Endothelial cell (in vitro differentiated cells): ENCODE data around the gene COL16A1. TPM values are rescaled to one million over a fixed set of nuclear protein-coding genes. Genes with fewer than 3 reads are reported as not detected.

Source experiments
- DNase-seq: peaks from one replicate; pipeline ENCODE4 v3.0.0; 2021; ENCODE audit warnings: low spot score
- H3K27ac Mint-ChIP-seq: one replicate; pipeline ENCODE4 v1.8.0; 2021; ENCODE audit warnings: mixed read lengths, inconsistent platforms; ENCODE audit not compliant: unreplicated experiment
- H3K27me3 Mint-ChIP-seq: one replicate; pipeline ENCODE4 v1.8.0; 2021; ENCODE audit warnings: mild to moderate bottlenecking, moderate library complexity, mixed read lengths, inconsistent platforms; ENCODE audit not compliant: unreplicated experiment
- H3K36me3 Mint-ChIP-seq: one replicate; pipeline ENCODE4 v1.8.0; 2021; ENCODE audit warnings: mild to moderate bottlenecking, low read depth, mixed read lengths, inconsistent platforms; ENCODE audit not compliant: unreplicated experiment
- H3K4me1 Mint-ChIP-seq: one replicate; pipeline ENCODE4 v1.8.0; 2021; ENCODE audit warnings: mild to moderate bottlenecking, mixed read lengths, inconsistent platforms; ENCODE audit not compliant: unreplicated experiment
- H3K4me3 Mint-ChIP-seq: one replicate; pipeline ENCODE4 v1.8.0; 2021; ENCODE audit warnings: mild to moderate bottlenecking, mixed read lengths, inconsistent platforms; ENCODE audit not compliant: unreplicated experiment
- H3K9me3 Mint-ChIP-seq: one replicate; pipeline ENCODE4 v1.8.0; 2021; ENCODE audit warnings: mixed read lengths, inconsistent platforms; ENCODE audit not compliant: unreplicated experiment
- total RNA-seq: library from RNA; stranded (reverse); fragmentation: NEBNext Ultra II Directional; extraction: Animal tissue kit (Norgen Biotek cat#: 25700); gene quantifications from one replicate; pipeline ENCODE4 v1.2.1, GENCODE V29; 2021; ENCODE audit not compliant: unreplicated experiment
- TF ChIP-seq, protein P1 (sequence below): fragments of 200-600 bp; sonication (generic); IDR thresholded peaks from one replicate; pipeline ENCODE4 v1.5.0; 2021; ENCODE audit warnings: antibody characterized with exemption; ENCODE audit not compliant: unreplicated experiment

COL16A1 gene
- total RNA-seq, 1 donor from 2014 or later: 5.3 TPM

DNA sequence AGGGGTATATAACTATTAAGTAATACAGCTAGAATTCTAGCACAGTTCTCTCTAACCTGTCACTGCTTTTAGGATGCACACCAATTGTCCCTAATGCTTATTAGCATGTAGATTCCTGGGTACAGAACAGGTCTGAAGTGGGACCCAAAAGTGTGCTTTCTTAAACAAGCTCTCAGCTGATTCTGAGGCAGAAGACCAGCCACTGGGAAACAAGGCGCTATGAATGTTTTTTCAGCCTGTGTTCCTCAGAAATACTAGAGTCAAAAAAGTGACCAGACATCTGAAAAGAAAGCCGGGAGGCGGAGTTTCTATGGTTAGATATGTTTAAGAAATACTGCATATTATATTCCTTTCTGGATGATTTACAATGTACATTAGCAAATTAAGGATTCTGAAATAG is 60.9 kb downstream of the COL16A1 start:
- Mint-ChIP-seq H3K27me3 (peaks cover 13% of the 10 kb centered on the region), H3K27ac (peak overlapping the region; percentile 28), H3K9me3 (no peaks in the 10 kb centered on the region), H3K4me3 (no peak overlapping the region), H3K36me3 (peaks cover 3% of the 10 kb centered on the region), H3K4me1 (peaks cover 17% of the 10 kb centered on the region)
- DNase-seq: no peak
- TF ChIP-seq, protein P1, sequence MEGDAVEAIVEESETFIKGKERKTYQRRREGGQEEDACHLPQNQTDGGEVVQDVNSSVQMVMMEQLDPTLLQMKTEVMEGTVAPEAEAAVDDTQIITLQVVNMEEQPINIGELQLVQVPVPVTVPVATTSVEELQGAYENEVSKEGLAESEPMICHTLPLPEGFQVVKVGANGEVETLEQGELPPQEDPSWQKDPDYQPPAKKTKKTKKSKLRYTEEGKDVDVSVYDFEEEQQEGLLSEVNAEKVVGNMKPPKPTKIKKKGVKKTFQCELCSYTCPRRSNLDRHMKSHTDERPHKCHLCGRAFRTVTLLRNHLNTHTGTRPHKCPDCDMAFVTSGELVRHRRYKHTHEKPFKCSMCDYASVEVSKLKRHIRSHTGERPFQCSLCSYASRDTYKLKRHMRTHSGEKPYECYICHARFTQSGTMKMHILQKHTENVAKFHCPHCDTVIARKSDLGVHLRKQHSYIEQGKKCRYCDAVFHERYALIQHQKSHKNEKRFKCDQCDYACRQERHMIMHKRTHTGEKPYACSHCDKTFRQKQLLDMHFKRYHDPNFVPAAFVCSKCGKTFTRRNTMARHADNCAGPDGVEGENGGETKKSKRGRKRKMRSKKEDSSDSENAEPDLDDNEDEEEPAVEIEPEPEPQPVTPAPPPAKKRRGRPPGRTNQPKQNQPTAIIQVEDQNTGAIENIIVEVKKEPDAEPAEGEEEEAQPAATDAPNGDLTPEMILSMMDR: no peak

DNA sequence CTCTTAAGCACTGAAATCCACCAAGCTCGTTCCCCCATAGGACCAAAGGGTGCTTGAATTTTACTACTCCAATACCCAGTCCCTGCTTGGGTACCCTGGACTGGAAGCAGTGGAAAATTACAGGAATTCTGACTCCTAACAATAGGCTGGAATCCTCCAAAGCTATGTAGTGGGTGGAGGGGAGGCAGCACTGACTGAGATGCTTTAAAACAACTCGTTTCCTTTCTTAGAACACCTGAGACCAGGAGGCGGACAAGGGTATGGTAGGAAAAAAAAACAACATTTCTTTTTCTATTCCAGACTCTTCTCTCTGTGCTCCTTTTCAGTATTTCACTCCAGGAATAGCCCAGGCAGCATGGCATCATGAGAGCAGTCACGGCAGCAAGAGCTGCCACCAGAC is 61.5 kb downstream of the COL16A1 start:
- H3K9me3 Mint-ChIP-seq: no peaks in the 10 kb centered on the region
- H3K36me3 Mint-ChIP-seq: peaks cover 3% of the 10 kb centered on the region
- H3K4me3 Mint-ChIP-seq: no peak overlapping the region
- peaks cover 13% of the 10 kb centered on the region for H3K27me3 Mint-ChIP-seq
- peaks cover 17% of the 10 kb centered on the region for H3K4me1 Mint-ChIP-seq
- TF ChIP-seq, protein P1: no peak
- no peak for DNase-seq
- H3K27ac Mint-ChIP-seq: peak overlapping the region; percentile 62

DNA sequence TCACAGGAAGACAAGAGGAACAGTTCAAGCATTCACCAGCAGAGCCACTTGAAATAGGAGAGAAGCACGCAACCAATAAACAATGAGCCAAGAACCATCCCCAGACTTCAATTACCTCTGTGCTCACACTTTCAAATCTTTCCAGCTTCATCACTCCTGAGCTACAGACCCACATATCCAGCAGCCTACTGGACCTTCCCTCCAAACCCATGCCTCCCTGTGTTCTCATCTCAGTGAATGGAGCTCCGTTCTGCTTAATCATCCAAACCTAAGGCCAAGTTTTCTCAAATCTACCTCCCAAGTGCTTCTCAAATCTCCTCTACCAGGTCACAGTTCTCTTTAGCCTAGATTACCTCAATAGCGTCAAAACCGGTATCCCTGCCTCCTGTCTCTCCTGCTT is 62.9 kb downstream of the COL16A1 start:
- no peak overlapping the region for H3K4me3 Mint-ChIP-seq
- DNase-seq: no peak
- no peaks in the 10 kb centered on the region for H3K9me3 Mint-ChIP-seq
- H3K36me3 Mint-ChIP-seq: no peaks in the 10 kb centered on the region
- H3K27me3 Mint-ChIP-seq: peaks cover 10% of the 10 kb centered on the region
- H3K27ac Mint-ChIP-seq: no peak overlapping the region
- H3K4me1 Mint-ChIP-seq: peaks cover 15% of the 10 kb centered on the region
- TF ChIP-seq, protein P1: no peak

DNA sequence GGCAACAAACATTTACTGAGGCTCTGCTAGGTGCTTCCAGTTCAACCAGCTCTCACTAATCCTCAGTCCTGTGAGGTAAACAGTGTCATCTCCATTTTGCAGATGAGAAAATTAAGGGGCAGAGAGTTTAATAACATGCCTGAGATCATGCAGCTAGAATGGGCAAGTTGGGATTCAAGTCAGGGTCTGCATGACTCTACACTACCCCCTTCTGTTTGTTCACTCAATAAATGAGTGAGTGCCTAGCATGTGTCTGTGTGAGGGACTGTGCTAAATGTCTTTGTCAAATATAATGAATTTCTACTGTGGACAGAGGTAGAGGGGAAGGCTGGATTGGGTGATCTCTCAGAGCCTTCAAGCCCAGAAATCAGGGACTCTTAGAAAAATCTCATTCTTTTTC is 63.6 kb downstream of the COL16A1 start:
- Mint-ChIP-seq H3K27me3 (peaks cover 5% of the 10 kb centered on the region), H3K27ac (no peak overlapping the region), H3K4me3 (no peak overlapping the region), H3K9me3 (no peaks in the 10 kb centered on the region), H3K36me3 (no peaks in the 10 kb centered on the region), H3K4me1 (peaks cover 12% of the 10 kb centered on the region)
- no peak for DNase-seq
- TF ChIP-seq, protein P1: no peak

DNA sequence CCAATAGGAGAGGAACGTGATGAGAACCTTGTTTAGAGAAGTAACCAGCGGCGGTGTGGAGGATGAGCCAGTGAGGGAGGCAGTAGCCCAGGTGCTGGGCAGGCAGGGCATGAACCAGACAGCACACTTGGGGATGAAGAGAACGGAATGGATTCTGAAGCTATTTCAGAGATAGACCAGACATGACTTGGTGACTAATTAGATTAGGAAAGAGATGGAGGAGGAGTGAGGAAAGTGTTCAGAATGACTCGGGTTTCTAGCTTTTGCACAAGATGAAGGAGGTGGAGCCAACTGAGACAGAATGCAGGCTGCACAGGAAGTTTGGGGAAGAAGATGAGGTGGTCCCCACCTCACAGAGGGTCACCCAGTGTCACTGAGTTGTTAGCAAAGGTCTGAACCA is 64.3 kb downstream of the COL16A1 start:
- DNase-seq: no peak
- Mint-ChIP-seq H3K4me3 (no peak overlapping the region), H3K4me1 (peaks cover 12% of the 10 kb centered on the region), H3K9me3 (no peaks in the 10 kb centered on the region), H3K27ac (no peak overlapping the region), H3K36me3 (no peaks in the 10 kb centered on the region), H3K27me3 (no peaks in the 10 kb centered on the region)
- TF ChIP-seq, protein P1: no peak
